Liver (tissue), 3 donors: ENCODE results near the gene EXOSC5.
"Not testable (repeated sequence)": the region's sequence is repeated elsewhere in the genome, so short reads cannot be mapped to it uniquely, and the experiment has no call there.

Experiments
- JUND ChIP-seq, 2 donors: IDR thresholded peaks; 2 replicates each; pipeline ENCODE4 v1.6.1; 2016; ENCODE audit warnings: antibody characterized with exemption in 2 of 2
- TAF1 ChIP-seq: conservative IDR thresholded peaks from 2 replicates; pipeline ENCODE4 v1.6.1; 2016; ENCODE audit warnings: antibody characterized with exemption, mild to moderate bottlenecking
- TF ChIP-seq, protein P1 (sequence below): IDR thresholded peaks from 2 replicates; pipeline ENCODE4 v1.6.1; 2016; ENCODE audit warnings: antibody characterized with exemption
- TF ChIP-seq, protein P2 (sequence below): fragments of 150-350 bp; IDR thresholded peaks from 2 replicates; pipeline ENCODE4 v1.5.1; 2017; ENCODE audit warnings: improper control_type of control experiment, low read depth, low read length; ENCODE audit not compliant: missing input control
- TF ChIP-seq, protein P3 (sequence below): IDR thresholded peaks from 2 replicates; pipeline ENCODE4 v1.6.1; 2016; ENCODE audit warnings: antibody characterized with exemption, mild to moderate bottlenecking
- donor health status: healthy.
- donor health status: healthy.

DNA sequence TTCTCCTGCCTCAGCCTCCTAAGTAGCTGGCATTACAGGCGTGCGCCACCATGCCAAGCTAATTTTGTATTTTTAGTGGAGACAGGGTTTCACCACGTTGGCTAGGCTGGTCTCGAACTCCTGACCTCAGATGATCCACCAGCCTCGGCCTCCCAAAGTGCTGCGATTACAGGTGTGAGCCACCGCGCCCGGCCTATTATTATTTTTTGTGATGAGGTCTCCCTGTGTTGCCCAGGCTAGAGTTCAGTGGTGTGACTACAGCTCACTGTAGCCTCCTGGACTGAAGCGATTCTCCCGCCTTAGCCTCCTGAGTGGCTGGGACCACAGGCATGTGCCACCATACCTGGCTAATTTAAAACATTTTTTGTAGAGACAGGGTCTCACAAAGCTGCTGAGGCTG lies 38.2 kb upstream of the EXOSC5 start:
- TF ChIP-seq, protein P1, sequence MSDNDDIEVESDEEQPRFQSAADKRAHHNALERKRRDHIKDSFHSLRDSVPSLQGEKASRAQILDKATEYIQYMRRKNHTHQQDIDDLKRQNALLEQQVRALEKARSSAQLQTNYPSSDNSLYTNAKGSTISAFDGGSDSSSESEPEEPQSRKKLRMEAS, result not testable (repeated sequence)
- TF ChIP-seq, protein P2, sequence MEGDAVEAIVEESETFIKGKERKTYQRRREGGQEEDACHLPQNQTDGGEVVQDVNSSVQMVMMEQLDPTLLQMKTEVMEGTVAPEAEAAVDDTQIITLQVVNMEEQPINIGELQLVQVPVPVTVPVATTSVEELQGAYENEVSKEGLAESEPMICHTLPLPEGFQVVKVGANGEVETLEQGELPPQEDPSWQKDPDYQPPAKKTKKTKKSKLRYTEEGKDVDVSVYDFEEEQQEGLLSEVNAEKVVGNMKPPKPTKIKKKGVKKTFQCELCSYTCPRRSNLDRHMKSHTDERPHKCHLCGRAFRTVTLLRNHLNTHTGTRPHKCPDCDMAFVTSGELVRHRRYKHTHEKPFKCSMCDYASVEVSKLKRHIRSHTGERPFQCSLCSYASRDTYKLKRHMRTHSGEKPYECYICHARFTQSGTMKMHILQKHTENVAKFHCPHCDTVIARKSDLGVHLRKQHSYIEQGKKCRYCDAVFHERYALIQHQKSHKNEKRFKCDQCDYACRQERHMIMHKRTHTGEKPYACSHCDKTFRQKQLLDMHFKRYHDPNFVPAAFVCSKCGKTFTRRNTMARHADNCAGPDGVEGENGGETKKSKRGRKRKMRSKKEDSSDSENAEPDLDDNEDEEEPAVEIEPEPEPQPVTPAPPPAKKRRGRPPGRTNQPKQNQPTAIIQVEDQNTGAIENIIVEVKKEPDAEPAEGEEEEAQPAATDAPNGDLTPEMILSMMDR, result not testable (repeated sequence)
- not testable (repeated sequence) for TF ChIP-seq JUND (IDR thresholded peaks at IDR 0.05); TAF1
- TF ChIP-seq, protein P3, sequence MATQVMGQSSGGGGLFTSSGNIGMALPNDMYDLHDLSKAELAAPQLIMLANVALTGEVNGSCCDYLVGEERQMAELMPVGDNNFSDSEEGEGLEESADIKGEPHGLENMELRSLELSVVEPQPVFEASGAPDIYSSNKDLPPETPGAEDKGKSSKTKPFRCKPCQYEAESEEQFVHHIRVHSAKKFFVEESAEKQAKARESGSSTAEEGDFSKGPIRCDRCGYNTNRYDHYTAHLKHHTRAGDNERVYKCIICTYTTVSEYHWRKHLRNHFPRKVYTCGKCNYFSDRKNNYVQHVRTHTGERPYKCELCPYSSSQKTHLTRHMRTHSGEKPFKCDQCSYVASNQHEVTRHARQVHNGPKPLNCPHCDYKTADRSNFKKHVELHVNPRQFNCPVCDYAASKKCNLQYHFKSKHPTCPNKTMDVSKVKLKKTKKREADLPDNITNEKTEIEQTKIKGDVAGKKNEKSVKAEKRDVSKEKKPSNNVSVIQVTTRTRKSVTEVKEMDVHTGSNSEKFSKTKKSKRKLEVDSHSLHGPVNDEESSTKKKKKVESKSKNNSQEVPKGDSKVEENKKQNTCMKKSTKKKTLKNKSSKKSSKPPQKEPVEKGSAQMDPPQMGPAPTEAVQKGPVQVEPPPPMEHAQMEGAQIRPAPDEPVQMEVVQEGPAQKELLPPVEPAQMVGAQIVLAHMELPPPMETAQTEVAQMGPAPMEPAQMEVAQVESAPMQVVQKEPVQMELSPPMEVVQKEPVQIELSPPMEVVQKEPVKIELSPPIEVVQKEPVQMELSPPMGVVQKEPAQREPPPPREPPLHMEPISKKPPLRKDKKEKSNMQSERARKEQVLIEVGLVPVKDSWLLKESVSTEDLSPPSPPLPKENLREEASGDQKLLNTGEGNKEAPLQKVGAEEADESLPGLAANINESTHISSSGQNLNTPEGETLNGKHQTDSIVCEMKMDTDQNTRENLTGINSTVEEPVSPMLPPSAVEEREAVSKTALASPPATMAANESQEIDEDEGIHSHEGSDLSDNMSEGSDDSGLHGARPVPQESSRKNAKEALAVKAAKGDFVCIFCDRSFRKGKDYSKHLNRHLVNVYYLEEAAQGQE, result not testable (repeated sequence)
